Activated CD8-positive, alpha-beta T cell treated with anti-CD3 and anti-CD28 coated beads, Interleukin-2, amount 10 ng/mL, durations not matched to agents 7 days and 5 days (primary cell): ENCODE results near the gene HIPK2. TPM values are rescaled to one million over a fixed set of nuclear protein-coding genes. Genes with fewer than 3 reads are reported as not detected.

ENCODE experiments used
- ATAC-seq: fragments of 150-1000 bp; cut with Tn5 transposase; one replicate; pipeline ENCODE4 v1.10.0; 2021; ENCODE audit warnings: moderate library complexity
- CTCF ChIA-PET: fragments of 350-600 bp; sonication (Branson Sonifier 250); formaldehyde crosslinking; loops from one replicate; lab custom pipeline; 2021; ENCODE audit warnings: antibody characterized with exemption; lab: Charles Lee
- POLR2A ChIA-PET: fragments of 350-600 bp; sonication (Branson Sonifier 250); formaldehyde crosslinking; loops from one replicate; lab custom pipeline; 2021; ENCODE audit warnings: antibody characterized with exemption; lab: Charles Lee
- DNase-seq: peaks from one replicate; pipeline ENCODE4 v3.0.0-alpha.2; 2020
- H3K27ac Mint-ChIP-seq: one replicate; pipeline ENCODE4 v1.8.0; 2021; ENCODE audit warnings: mild to moderate bottlenecking, mixed read lengths
- H3K27me3 Mint-ChIP-seq: one replicate; pipeline ENCODE4 v1.8.0; 2021; ENCODE audit warnings: low read depth, mixed read lengths
- H3K36me3 Mint-ChIP-seq: one replicate; pipeline ENCODE4 v1.8.0; 2021; ENCODE audit warnings: low read depth, mixed read lengths
- H3K4me1 Mint-ChIP-seq: one replicate; pipeline ENCODE4 v1.8.0; 2021; ENCODE audit warnings: low read depth, mixed read lengths
- H3K4me3 Mint-ChIP-seq: one replicate; pipeline ENCODE4 v1.8.0; 2021; ENCODE audit warnings: mild to moderate bottlenecking, mixed read lengths
- H3K9me3 Mint-ChIP-seq: one replicate; pipeline ENCODE4 v1.8.0; 2022; ENCODE audit warnings: mixed read lengths; ENCODE audit not compliant: insufficient read depth
- total RNA-seq, 2 experiments: library from RNA; stranded (reverse); gene quantifications; one replicate each; pipeline ENCODE4 v1.2.3, GENCODE V29; 2021

The HIPK2 gene
- total RNA-seq, 2 experiments from 2014 or later, result 17.0 to 17.2 TPM

- ChIA-PET POLR2A (no interaction called here), CTCF (interaction anchor here (1.0 to 1.1 kb wide), 2 partner anchors 17 to 58 kb away, joined by 4 read pairs; partner anchors contain the start of gene HIPK2)
- Mint-ChIP-seq H3K36me3 (peaks cover 10% of the 10 kb centered on the region), H3K4me3 (no peak overlapping the region), H3K27me3 (no peaks in the 10 kb centered on the region), H3K27ac (no peak overlapping the region), H3K9me3 (no peaks in the 10 kb centered on the region), H3K4me1 (peaks cover 3% of the 10 kb centered on the region)
- DNase-seq (no peak), ATAC-seq (no peak)
These were observed 57.6 kb downstream of the HIPK2 start for GRCh38 chr7:139720186-139720585.

GRCh38 chr7:139718859-139719258, 58.9 kb downstream of the HIPK2 start:
- CTCF ChIA-PET, result no interaction called here
- POLR2A ChIA-PET, result no interaction called here
- no peak for ATAC-seq
- no peak overlapping the region for H3K27ac Mint-ChIP-seq
- no peak overlapping the region for H3K4me3 Mint-ChIP-seq
- no peaks in the 10 kb centered on the region for H3K27me3 Mint-ChIP-seq
- H3K4me1 Mint-ChIP-seq, result no peaks in the 10 kb centered on the region
- peaks cover 10% of the 10 kb centered on the region for H3K36me3 Mint-ChIP-seq
- no peak for DNase-seq
- H3K9me3 Mint-ChIP-seq, result no peaks in the 10 kb centered on the region

GRCh38 chr7:139718141-139718540, 59.7 kb downstream of the HIPK2 start:
- no peak for ATAC-seq
- no peak for DNase-seq
- CTCF ChIA-PET, result no interaction called here

GRCh38 chr7:139716156-139716942, 61.4 kb downstream of the HIPK2 start:
- Mint-ChIP-seq H3K36me3 (peaks cover 10% of the 10 kb centered on the region), H3K9me3 (no peaks in the 10 kb centered on the region), H3K27ac (no peak overlapping the region), H3K4me1 (no peaks in the 10 kb centered on the region), H3K27me3 (no peaks in the 10 kb centered on the region), H3K4me3 (no peak overlapping the region)
- ChIA-PET POLR2A (no interaction called here), CTCF (no interaction called here)
- DNase-seq, result no peak
- ATAC-seq, result no peak

More at GRCh38 chr7:139718141-139718540, 59.7 kb downstream of the HIPK2 start:
- POLR2A ChIA-PET, result no interaction called here
- no peaks in the 10 kb centered on the region for H3K9me3 Mint-ChIP-seq
- no peaks in the 10 kb centered on the region for H3K27me3 Mint-ChIP-seq
- H3K27ac Mint-ChIP-seq, result no peak overlapping the region
- peaks cover 10% of the 10 kb centered on the region for H3K36me3 Mint-ChIP-seq
- no peaks in the 10 kb centered on the region for H3K4me1 Mint-ChIP-seq
- H3K4me3 Mint-ChIP-seq, result no peak overlapping the region

GRCh38 chr7:139715194-139715815, 62.5 kb downstream of the HIPK2 start:
- CTCF ChIA-PET, result no interaction called here
- Mint-ChIP-seq H3K4me3 (no peak overlapping the region), H3K4me1 (no peaks in the 10 kb centered on the region), H3K9me3 (no peaks in the 10 kb centered on the region), H3K27me3 (no peaks in the 10 kb centered on the region), H3K27ac (no peak overlapping the region), H3K36me3 (peaks cover 10% of the 10 kb centered on the region)
- DNase-seq (no peak), ATAC-seq (no peak)
- POLR2A ChIA-PET, result no interaction called here

- H3K9me3 Mint-ChIP-seq, result no peaks in the 10 kb centered on the region
- no peak for ATAC-seq
- no peak overlapping the region for H3K27ac Mint-ChIP-seq
- no peaks in the 10 kb centered on the region for H3K4me1 Mint-ChIP-seq
- peaks cover 10% of the 10 kb centered on the region for H3K36me3 Mint-ChIP-seq
- no peak overlapping the region for H3K4me3 Mint-ChIP-seq
- H3K27me3 Mint-ChIP-seq, result no peaks in the 10 kb centered on the region
- ChIA-PET CTCF (no interaction called here), POLR2A (no interaction called here)
- DNase-seq, result no peak
These were observed 63.5 kb downstream of the HIPK2 start for GRCh38 chr7:139714163-139714901.

GRCh38 chr7:139713526-139714162, 64.2 kb downstream of the HIPK2 start:
- Mint-ChIP-seq H3K36me3 (peaks cover 10% of the 10 kb centered on the region), H3K4me3 (no peak overlapping the region), H3K27me3 (no peaks in the 10 kb centered on the region), H3K4me1 (no peaks in the 10 kb centered on the region), H3K9me3 (no peaks in the 10 kb centered on the region), H3K27ac (no peak overlapping the region)
- no peak for ATAC-seq
- no peak for DNase-seq
- CTCF ChIA-PET, result no interaction called here
- POLR2A ChIA-PET, result no interaction called here

GRCh38 chr7:139713061-139713460, 64.7 kb downstream of the HIPK2 start:
- DNase-seq, result no peak
- peaks cover 10% of the 10 kb centered on the region for H3K36me3 Mint-ChIP-seq
- no peaks in the 10 kb centered on the region for H3K4me1 Mint-ChIP-seq
- CTCF ChIA-PET, result no interaction called here
- no peak overlapping the region for H3K4me3 Mint-ChIP-seq
- ATAC-seq, result no peak
- POLR2A ChIA-PET, result no interaction called here
- no peak overlapping the region for H3K27ac Mint-ChIP-seq
- H3K27me3 Mint-ChIP-seq, result no peaks in the 10 kb centered on the region
- no peaks in the 10 kb centered on the region for H3K9me3 Mint-ChIP-seq

- POLR2A ChIA-PET, result no interaction called here
- Mint-ChIP-seq H3K27ac (no peak overlapping the region), H3K36me3 (peaks cover 10% of the 10 kb centered on the region), H3K4me3 (no peak overlapping the region), H3K9me3 (no peaks in the 10 kb centered on the region), H3K4me1 (no peaks in the 10 kb centered on the region), H3K27me3 (no peaks in the 10 kb centered on the region)
- DNase-seq (no peak), ATAC-seq (no peak)
- CTCF ChIA-PET, result no interaction called here
These were observed 65.6 kb downstream of the HIPK2 start for GRCh38 chr7:139711991-139712743.

GRCh38 chr7:139710036-139710435, 67.8 kb downstream of the HIPK2 start:
- H3K27me3 Mint-ChIP-seq, result no peaks in the 10 kb centered on the region
- H3K9me3 Mint-ChIP-seq, result no peaks in the 10 kb centered on the region
- H3K4me3 Mint-ChIP-seq, result no peak overlapping the region
- POLR2A ChIA-PET, result no interaction called here
- ATAC-seq (no peak), DNase-seq (no peak)
- no peaks in the 10 kb centered on the region for H3K36me3 Mint-ChIP-seq
- H3K4me1 Mint-ChIP-seq, result no peaks in the 10 kb centered on the region
- CTCF ChIA-PET, result interaction anchor here (1.4 to 2.0 kb wide), 2 partner anchors 10 to 64 kb away, joined by 4 to 6 read pairs; no protein-coding TSS in a partner anchor
- H3K27ac Mint-ChIP-seq, result no peak overlapping the region

GRCh38 chr7:139709485-139709884, 68.3 kb downstream of the HIPK2 start:
- Mint-ChIP-seq H3K9me3 (no peaks in the 10 kb centered on the region), H3K4me3 (no peak overlapping the region), H3K36me3 (no peaks in the 10 kb centered on the region), H3K27me3 (no peaks in the 10 kb centered on the region), H3K27ac (no peak overlapping the region), H3K4me1 (no peaks in the 10 kb centered on the region)
- DNase-seq (no peak), ATAC-seq (no peak)
- CTCF ChIA-PET, result interaction anchor here (1.4 to 2.0 kb wide), 2 partner anchors 9 to 63 kb away, joined by 4 to 6 read pairs; no protein-coding TSS in a partner anchor
- POLR2A ChIA-PET, result no interaction called here
